Fibroblast of mammary gland (primary cell): ENCODE results near the gene FCRLA.

Source experiments
- DNase-seq: peaks from one replicate; pipeline ENCODE4 v3.0.0-alpha.2; 2010; ENCODE audit warnings: low read depth
- H3K4me3 ChIP-seq: 2 replicates; pipeline ENCODE4 v1.5.1; 2011; ENCODE audit warnings: low read depth, mild to moderate bottlenecking, low read length, moderate library complexity; ENCODE audit not compliant: control insufficient read depth
- TF ChIP-seq, protein P1 (sequence below): conservative IDR thresholded peaks from 2 replicates; pipeline ENCODE4 v1.5.1; 2011; ENCODE audit warnings: low read depth, low read length, inconsistent platforms; ENCODE audit not compliant: control insufficient read depth, insufficient read depth

FCRLA gene

DNA sequence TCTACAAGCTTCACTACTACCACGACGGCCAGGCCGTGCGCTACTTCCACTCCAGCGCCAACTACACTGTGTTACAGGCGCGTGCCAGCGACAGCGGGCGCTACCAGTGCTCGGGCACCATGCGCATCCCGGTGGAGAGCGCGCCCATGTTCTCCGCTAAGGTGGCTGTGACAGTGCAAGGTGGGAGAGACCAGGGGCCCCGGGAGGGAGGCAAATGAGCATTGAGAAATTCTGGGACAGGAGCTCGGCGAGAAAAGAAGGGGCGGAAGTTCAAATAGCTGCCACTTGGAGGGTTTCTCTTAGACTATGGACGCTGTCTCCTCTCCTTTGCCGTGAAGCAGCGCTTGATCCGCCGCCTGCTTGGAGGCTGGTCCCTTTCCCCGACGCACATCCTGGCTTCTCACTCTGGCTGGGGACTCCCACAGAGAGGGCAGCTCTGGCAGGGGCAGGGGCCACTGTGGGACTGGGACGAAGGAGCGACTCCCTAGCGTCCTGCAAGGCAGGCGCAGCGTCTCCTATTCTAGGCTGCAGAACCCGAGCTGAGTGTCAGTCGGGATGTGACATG, 19.0 kb downstream of the FCRLA start:
- H3K4me3 ChIP-seq, result peak overlapping the region; percentile 72
- DNase-seq, result peak; percentile 42
- TF ChIP-seq, protein P1, sequence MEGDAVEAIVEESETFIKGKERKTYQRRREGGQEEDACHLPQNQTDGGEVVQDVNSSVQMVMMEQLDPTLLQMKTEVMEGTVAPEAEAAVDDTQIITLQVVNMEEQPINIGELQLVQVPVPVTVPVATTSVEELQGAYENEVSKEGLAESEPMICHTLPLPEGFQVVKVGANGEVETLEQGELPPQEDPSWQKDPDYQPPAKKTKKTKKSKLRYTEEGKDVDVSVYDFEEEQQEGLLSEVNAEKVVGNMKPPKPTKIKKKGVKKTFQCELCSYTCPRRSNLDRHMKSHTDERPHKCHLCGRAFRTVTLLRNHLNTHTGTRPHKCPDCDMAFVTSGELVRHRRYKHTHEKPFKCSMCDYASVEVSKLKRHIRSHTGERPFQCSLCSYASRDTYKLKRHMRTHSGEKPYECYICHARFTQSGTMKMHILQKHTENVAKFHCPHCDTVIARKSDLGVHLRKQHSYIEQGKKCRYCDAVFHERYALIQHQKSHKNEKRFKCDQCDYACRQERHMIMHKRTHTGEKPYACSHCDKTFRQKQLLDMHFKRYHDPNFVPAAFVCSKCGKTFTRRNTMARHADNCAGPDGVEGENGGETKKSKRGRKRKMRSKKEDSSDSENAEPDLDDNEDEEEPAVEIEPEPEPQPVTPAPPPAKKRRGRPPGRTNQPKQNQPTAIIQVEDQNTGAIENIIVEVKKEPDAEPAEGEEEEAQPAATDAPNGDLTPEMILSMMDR, result peak; percentile 38

DNA sequence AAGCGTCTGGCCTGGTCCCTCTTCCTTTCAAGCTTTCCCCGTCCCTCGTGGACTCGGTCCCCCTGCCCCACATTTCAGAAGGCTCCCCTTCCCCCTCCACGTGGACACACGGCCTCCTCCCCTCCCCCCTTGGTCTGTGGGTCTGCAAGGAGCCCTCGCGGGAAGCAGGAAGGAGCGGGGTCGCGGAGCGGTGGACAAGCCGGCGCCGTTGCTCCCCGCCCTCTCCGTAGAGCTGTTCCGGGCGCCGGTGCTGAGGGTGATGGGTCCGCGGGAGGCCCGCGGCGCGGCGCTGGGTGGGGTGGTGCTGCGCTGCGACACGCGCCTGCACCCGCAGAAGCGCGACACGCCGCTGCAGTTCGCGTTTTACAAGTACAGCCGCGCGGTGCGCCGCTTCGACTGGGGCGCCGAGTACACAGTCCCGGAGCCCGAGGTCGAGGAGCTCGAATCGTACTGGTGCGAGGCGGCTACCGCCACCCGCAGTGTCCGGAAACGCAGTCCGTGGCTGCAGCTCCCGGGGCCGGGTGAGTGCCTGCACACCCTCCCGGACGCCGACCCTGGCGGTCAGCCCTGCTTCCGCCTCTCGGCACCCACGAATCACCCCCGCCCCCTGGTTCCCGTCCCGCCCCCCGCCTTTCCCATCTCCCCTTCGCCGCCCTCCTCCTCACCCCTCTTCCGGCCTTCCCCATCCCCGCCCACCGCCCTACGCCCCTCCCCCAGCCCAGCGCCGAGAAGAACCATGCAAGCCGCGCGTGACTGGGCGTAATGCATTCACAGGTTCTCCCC, 19.6 kb downstream of the FCRLA start:
- TF ChIP-seq, protein P1, result no peak
- peak overlapping the region; percentile 72 for H3K4me3 ChIP-seq
- peak; percentile 80 for DNase-seq

DNA sequence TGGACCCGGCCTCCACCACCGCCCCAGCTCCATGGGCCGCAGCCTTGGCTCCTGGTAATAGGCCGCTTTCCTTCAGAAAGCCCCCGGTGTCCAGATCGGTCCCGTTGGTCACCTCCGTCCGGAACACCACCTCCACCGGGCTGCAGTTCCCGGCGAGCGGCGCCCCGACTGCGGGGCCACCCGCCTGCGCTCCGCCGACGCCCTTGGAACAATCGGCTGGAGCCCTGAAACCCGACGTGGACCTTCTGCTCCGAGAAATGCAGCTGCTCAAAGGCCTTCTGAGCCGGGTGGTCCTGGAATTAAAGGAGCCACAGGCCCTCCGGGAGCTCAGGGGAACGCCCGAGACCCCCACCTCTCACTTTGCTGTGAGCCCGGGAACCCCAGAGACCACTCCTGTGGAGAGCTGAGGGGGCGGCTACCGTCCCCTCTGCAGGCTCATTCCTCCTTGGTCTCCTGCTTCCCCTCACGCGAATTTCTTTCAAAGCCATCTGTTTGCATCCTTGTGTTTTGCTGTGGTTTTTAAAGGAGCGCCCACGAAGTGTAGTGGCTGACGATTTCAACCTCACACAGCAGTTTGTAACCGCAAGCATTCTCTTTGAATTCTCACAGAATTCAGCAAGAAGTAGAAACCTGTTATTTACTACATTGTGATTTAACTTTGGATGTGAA, 20.4 kb downstream of the FCRLA start:
- TF ChIP-seq, protein P1, result no peak

DNA sequence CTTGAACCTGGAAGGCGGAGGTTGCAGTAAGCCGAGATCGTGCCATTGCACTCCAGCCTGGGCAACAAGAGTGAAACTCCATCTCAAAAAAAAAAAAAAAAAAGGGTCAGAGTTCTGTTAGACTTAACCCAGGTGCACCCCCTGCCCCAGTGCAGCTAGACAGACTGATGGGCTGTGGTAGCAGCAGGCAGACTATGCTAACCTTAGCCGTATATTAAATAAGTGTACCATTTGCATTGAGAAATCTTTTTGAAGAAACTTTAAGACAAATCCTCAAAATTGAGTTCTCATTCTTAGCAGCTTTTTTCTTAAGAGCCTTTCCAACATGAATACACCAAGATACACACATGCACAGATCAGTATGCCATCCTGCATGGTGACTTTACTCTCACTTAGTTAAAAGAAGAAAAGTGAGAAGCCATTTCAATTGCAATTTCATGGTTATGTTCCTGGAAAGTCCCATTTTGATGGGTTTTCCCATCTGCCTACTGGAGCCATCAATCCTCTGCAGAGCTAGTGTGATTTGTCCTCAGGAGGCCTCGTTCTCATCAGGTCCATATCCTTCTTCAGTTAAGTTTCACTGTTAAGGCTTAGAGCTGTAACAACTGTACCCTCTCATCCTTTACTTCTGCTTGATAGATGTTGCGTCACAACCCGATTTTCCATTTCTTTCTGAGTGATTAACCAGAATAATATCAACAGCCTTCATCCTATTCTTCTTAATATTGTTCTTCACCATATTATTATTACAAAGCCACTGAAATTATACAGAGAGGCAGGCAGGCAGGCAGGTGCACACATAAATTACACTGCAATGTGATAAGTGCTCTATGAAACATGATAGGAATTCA, 21.6 kb downstream of the FCRLA start:
- no peak overlapping the region for H3K4me3 ChIP-seq
- DNase-seq, result no peak
- TF ChIP-seq, protein P1, result no peak

More for the DNA sequence above, 20.4 kb downstream of the FCRLA start:
- H3K4me3 ChIP-seq, result peak overlapping the region; percentile 72
- peak; percentile 84 for DNase-seq

DNA sequence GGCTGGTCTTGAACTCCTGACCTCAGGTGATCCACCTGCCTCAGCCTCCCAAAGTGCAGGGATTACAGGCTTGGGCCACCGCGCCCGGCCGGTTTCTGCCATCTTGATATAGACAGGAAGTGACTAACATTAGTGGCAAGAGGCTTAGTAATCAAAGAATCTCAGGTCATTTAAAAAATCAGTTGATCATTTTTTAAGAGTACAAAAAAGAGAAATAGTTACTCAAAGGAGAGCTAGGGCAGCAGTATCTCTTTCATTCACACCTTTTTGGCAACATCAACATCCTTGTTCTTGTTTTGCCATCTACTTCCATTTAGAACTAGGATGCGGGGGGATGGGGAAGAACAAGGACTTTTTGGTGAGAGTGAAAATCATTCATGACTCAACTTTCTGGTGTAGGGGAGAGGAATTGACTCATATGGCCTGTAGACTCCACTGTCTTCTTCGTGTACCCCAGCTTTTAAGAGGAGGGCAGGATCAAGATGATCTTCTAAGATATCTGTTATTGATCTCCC, 23.1 kb downstream of the FCRLA start:
- DNase-seq, result peak; percentile 76
- H3K4me3 ChIP-seq, result no peak overlapping the region
- TF ChIP-seq, protein P1, result no peak

DNA sequence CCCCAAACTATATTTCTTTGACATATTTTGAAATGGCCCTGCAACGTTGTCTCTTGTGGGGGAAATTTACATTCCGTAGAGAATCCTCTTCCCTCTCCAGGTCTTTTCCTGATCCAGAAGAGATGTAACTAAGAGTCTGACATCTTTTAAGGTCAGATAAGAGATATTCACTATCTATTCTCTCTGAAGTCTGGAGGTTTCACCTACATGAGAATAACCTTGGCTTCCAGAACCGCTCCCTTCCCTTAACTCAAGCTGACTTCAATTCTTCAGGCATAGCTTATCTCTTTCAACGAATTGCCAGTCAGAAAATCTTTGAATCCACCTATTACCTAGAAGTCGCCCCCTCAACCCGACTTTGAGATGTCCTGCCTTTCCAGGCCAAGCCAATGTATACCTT, 24.2 kb downstream of the FCRLA start:
- DNase-seq, result no peak
- TF ChIP-seq, protein P1, result no peak
- H3K4me3 ChIP-seq, result no peak overlapping the region
